Muscle of back (tissue), 11 donors: ENCODE measurements around the gene FHL1. TPM values are rescaled to one million over a fixed set of nuclear protein-coding genes. Genes with fewer than 3 reads are reported as not detected.
"Not testable (repeated sequence)": the region's sequence is repeated elsewhere in the genome, so short reads cannot be mapped to it uniquely, and the experiment has no call there.

Source experiments
- DNase-seq, 3 donors: peaks; one replicate each; pipeline versions ENCODE4 v3.0.0 to v3.0.0-alpha.2; 2013
- polyA plus RNA-seq, 10 donors: library from polyadenylated mRNA; unstranded; fragments of 120-200 nt; gene quantifications; one replicate each; pipeline ENCODE4 v1.2.1, GENCODE V29; 2013; ENCODE audit not compliant: insufficient read length in 10 of 10

The FHL1 gene
- polyA plus RNA-seq, 10 donors: 815 to 2,378 (median 1,734) TPM

GRCh38 chrX:136204571-136204970 is 57.2 kb downstream of the FHL1 start:
- peak in 2 of 3 donors; percentile 58 to 74 for DNase-seq

DNA sequence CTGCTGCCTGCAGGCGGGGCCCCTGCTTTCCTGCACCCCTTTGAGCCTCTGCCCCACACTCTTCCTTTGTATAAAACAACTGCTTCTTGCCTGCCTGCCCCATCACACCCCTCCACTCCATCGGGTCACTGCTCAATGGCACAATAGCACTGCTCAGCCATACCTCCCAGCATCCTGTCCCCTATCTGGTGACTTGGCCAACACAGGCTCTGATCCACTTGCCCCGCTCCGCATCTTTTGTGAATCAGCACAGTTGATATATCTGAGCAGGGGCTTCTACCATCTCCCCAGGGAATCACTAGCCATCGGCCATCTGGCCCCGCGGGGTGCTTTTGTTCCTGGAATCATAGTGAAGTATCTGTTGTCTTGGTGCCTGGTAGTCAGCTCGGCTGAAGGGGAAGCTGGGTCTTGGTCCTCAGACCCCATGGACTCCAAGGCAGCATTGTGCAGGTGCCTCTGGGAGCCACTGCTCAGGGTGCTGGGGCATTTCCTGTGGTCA is 58.6 kb downstream of the FHL1 start:
- DNase-seq: no peak

DNA sequence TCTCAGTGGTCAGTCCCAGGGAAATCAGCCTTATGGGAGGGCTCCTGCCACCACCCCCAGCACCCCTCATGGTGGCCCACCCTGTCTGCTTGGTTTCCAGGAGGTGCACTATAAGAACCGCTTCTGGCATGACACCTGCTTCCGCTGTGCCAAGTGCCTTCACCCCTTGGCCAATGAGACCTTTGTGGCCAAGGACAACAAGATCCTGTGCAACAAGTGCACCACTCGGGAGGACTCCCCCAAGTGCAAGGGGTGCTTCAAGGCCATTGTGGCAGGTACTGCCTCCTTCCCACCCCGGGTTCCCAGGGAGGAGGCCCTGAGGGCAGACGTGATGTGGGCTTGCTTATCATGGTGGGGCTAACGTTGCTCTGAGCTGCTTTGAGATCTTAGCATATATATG is 59.6 kb downstream of the FHL1 start:
- no peak for DNase-seq

DNA sequence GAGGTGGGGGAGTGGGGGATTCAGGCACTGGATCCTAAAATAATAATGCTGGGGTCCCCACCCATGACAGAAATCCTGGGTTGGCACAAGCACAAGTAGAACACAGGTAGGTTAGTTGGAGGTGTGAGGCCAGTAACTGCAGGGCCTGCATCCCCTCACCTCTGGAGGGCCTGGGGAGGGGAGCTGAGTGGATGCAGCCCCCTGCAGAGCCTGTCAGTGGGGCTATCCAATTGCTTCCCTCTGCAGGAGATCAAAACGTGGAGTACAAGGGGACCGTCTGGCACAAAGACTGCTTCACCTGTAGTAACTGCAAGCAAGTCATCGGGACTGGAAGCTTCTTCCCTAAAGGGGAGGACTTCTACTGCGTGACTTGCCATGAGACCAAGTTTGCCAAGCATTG is 60.2 kb downstream of the FHL1 start:
- DNase-seq: no peak

DNA sequence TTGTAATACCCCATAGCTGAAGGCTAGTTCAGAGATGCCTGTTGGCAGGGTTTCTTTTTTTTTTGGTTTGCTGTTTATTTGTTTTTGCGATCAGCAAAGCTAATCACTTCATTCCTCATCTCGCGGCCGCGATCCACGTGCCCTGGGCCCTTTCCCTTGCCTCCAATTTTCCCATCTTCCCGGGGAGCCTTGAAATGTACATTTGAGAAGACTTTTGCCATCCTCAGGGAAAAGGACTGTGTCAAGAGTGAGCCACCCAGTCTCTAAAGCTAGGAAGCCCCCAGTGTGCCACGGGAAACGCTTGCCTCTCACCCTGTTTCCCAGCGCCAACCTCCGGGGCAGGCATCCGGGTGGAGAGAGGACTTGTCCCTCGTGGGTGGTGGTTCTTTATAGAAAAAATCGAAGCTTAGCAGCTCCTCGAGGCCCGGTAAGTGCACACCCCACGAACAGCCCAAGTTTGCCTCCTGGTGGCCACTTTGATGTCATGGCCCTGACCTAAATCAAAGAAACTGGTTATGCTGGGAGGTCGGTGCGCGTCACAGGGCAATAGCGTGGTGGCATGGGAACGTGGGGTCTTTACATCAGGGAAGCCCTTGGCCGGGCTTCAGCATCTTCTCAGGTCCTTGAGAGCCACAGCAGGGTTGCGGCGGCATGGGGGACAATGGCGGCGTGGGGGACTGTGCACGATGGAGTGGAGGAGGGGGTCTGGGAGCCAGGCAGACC is 61.8 kb downstream of the FHL1 start:
- peak in 1 of 3 donors; percentile 55 for DNase-seq

DNA sequence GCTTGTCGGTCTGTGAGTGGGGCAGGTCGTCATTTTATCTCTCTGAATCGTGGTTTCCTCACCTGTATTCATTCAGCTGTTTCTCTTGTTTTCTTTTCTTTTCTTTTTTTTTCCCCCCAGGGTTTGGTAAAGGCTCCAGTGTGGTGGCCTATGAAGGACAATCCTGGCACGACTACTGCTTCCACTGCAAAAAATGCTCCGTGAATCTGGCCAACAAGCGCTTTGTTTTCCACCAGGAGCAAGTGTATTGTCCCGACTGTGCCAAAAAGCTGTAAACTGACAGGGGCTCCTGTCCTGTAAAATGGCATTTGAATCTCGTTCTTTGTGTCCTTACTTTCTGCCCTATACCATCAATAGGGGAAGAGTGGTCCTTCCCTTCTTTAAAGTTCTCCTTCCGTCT is 62.4 kb downstream of the FHL1 start:
- no peak for DNase-seq

GRCh38 chrX:136210243-136210642 is 62.9 kb downstream of the FHL1 start:
- DNase-seq: no peak

DNA sequence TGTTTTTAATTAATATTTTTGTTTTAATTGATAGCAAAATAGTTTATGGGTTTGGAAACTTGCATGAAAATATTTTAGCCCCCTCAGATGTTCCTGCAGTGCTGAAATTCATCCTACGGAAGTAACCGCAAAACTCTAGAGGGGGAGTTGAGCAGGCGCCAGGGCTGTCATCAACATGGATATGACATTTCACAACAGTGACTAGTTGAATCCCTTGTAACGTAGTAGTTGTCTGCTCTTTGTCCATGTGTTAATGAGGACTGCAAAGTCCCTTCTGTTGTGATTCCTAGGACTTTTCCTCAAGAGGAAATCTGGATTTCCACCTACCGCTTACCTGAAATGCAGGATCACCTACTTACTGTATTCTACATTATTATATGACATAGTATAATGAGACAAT is 63.5 kb downstream of the FHL1 start:
- no peak for DNase-seq

- no peak for DNase-seq
These were observed 64.6 kb downstream of the FHL1 start for GRCh38 chrX:136211766-136212556.

DNA sequence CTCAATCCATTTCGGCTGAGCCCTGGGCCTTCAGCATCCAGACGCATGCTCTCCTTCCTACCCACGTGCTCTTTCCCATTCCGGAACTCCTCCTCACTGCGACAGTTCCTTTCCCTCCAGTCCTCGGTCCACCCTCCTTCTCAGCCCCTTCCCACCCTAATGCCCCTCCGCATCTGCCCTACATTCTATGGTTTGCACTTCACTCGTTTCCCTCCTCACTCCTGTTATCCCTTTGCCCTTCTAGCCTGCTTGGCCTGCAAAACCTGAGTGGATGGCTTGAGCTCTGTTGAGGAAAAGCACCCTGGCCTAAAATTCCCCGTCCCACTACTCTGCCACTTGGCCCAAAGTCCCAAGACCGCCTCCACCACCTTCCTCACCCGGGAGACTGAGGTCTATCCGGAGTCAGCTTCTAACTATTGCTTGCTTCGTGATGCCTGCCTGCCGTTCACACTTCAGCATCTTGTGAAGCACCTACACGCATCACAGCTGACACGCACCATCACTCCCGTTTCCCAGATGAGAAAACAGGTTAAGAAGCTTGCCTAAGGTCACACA is 65.3 kb downstream of the FHL1 start:
- DNase-seq: no peak

- DNase-seq: peak in 2 of 3 donors; percentile 55 to 85
These were observed 67.2 kb downstream of the FHL1 start for GRCh38 chrX:136214551-136214950.

DNA sequence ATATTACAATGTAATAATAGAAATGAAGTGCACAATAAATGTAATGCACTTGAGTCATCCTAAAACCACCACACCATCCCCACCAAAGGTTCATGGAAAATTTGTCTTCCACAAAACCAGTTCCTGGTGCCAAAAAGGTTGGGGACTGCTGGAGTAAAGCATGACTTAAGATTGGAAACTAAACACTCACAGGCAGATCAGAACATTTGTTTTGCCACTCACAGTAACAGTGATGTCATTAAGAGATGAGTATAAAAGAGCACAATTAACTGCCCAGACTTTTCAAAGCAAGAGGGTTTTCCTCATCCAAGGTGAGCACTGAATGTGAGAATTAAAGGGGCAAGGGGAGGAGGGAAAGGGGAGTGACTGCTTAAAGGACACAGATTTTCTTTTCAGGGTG is 68.2 kb downstream of the FHL1 start:
- no peak for DNase-seq

DNA sequence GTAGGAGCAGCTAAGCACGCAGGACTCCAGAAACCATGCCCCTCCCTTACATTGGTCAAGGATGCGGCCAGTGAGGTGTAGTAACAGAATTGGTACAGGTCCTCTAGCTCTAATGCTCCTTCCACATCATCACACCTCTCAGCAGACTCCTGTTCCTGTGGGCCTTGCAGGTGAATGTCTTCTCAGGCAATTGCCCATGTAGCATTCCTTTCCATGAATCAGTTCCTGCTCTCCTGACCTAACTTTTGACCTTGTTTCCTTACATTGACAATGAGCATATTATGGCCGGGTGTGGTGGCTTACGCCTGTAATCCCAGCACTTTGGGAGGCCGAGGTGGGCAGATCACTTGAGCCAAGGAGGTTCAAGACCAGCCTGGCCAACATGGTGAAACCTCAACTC is 72.6 kb downstream of the FHL1 start:
- DNase-seq: no peak

- no peak for DNase-seq
These were observed 73.2 kb downstream of the FHL1 start for GRCh38 chrX:136220540-136220939.

DNA sequence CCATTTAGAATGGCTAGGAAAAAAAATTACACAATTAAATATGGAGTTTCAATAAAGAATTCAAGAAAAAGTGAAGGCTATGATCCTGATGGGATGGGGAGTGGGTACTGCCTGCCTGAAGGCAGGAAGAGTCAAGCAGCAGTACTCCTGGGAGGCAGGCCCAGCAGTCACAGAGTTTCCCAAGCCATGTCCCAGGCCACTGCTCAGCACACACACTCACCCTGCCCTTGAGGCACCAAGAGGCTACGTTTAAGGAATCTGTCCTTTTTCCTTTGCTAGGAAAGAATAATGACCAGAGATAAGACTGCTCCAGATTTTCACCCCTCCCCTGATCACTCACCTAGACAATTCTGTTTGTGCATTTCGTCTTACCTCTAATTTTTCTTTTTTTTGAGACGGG is 73.6 kb downstream of the FHL1 start:
- DNase-seq: no peak

- DNase-seq: no peak
These were observed 74.6 kb downstream of the FHL1 start for GRCh38 chrX:136221851-136222513.

- DNase-seq: no peak
These were observed 79.7 kb downstream of the FHL1 start for GRCh38 chrX:136227074-136227473.

GRCh38 chrX:136227948-136228838 is 80.9 kb downstream of the FHL1 start:
- DNase-seq: no peak

- no peak for DNase-seq
These were observed 81.5 kb downstream of the FHL1 start for GRCh38 chrX:136228839-136229207.

GRCh38 chrX:136237074-136237473 is 89.7 kb downstream of the FHL1 start:
- no peak for DNase-seq

DNA sequence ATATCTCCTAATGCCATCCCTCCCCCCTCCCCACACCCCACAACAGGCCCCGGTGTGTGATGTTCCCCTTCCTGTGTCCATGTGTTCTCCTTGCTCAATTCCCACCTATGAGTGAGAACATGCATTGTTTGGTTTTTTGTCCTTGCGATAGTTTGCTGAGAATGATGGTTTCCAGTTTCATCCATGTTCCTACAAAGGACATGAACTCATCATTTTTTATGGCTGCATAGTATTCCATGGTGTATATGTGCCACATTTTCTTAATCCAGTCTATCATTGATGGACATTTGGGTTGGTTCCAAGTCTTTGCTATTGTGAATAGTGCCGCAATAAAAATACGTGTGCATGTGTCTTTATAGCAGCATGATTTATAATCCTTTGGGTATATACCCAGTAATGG is 90.5 kb downstream of the FHL1 start:
- not testable (repeated sequence) for DNase-seq
